B cell (primary cell): ENCODE data around the gene MAD2L2. TPM values are rescaled to one million over a fixed set of nuclear protein-coding genes. Genes with fewer than 3 reads are reported as not detected.

Experiments
- ATAC-seq: fragments of 200-7000 bp; cut with Tn5 transposase; one replicate; pipeline ENCODE4 v1.10.0; 2021; ENCODE audit warnings: low read depth, mild to moderate bottlenecking, moderate number of reproducible peaks, moderate library complexity
- CTCF ChIA-PET: fragments of 350-600 bp; sonication (Branson Sonifier 250); formaldehyde crosslinking; loops from one replicate; lab custom pipeline; 2021; ENCODE audit warnings: antibody characterized with exemption, inconsistent platforms; lab: Charles Lee
- POLR2A ChIA-PET: fragments of 350-600 bp; sonication (Branson Sonifier 250); formaldehyde crosslinking; loops from one replicate; lab custom pipeline; 2021; ENCODE audit warnings: antibody characterized with exemption; lab: Charles Lee
- DNase-seq: peaks from one replicate; pipeline ENCODE4 v3.0.0; 2013
- H2AFZ ChIP-seq: 2 replicates; pipeline ENCODE4 v1.6.1; 2012; ENCODE audit warnings: mild to moderate bottlenecking, low read depth, low read length; ENCODE audit not compliant: insufficient read depth, poor library complexity, severe bottlenecking
- H3K27ac ChIP-seq, 2 donors: 1 replicate in 1 of 2; 2 replicates in 1 of 2; pipeline ENCODE4 v1.5.1; 2012 to 2013; ENCODE audit warnings: low read length in 2 of 2, mild to moderate bottlenecking in 2 of 2, moderate library complexity in 1 of 2
- H3K27me3 ChIP-seq, 4 experiments: fragments of 200-600 bp in 1 of 4; sonication (generic) in 1 of 4; replicated peaks in 1 of 4; 1 replicate in 2 of 4; 2 replicates in 2 of 4; pipeline versions ENCODE4 v1.6.1 to v1.7.0; 2013 to 2016; ENCODE audit warnings: low read length in 3 of 4, mild to moderate bottlenecking in 2 of 4, mixed read lengths in 1 of 4, moderate library complexity in 1 of 4; ENCODE audit not compliant: insufficient read depth in 4 of 4, control insufficient read depth in 3 of 4; ENCODE audit errors: control extremely low read depth in 1 of 4
- H3K36me3 ChIP-seq, 2 experiments: replicated peaks in 1 of 2; 1 replicate in 1 of 2; 2 replicates in 1 of 2; pipeline versions ENCODE4 v1.6.1 to v1.7.1; 2013; ENCODE audit warnings: low read length in 1 of 2; ENCODE audit not compliant: insufficient read depth in 2 of 2, control insufficient read depth in 1 of 2; ENCODE audit errors: control extremely low read depth in 1 of 2, extremely low read depth in 1 of 2
- H3K4me1 ChIP-seq, 2 donors: fragments of 200-600 bp in 1 of 2; sonication (generic) in 1 of 2; 1 replicate in 1 of 2; 2 replicates in 1 of 2; pipeline versions ENCODE4 v1.5.1 to v1.6.1; 2013 to 2017; ENCODE audit warnings: low read length in 2 of 2; ENCODE audit not compliant: control insufficient read depth in 2 of 2, insufficient read depth in 2 of 2
- H3K4me2 ChIP-seq: replicated peaks from 2 replicates; pipeline ENCODE3; 2012; ENCODE audit warnings: mild to moderate bottlenecking, low read depth, low read length; ENCODE audit not compliant: poor library complexity, severe bottlenecking
- H3K4me3 ChIP-seq, 5 experiments: fragments of 200-600 bp in 1 of 5; sonication (generic) in 1 of 5; 1 replicate in 3 of 5; 2 replicates in 2 of 5; pipeline versions ENCODE4 v1.5.1 to v1.7.0; 2011 to 2016; ENCODE audit warnings: low read length in 4 of 5, mild to moderate bottlenecking in 4 of 5, low read depth in 2 of 5, control low read depth in 1 of 5, moderate library complexity in 1 of 5; ENCODE audit not compliant: insufficient read depth in 1 of 5; ENCODE audit errors: control extremely low read depth in 1 of 5, extremely low read depth in 1 of 5
- H3K79me2 ChIP-seq: fragments of 200-600 bp; sonication (generic); one replicate; pipeline ENCODE4 v1.6.0; 2016; ENCODE audit warnings: low read length; ENCODE audit not compliant: control insufficient read depth, insufficient read depth
- H3K9ac ChIP-seq: fragments of 200-600 bp; sonication (generic); 2 replicates; pipeline ENCODE4 v1.6.1; 2017; ENCODE audit warnings: mild to moderate bottlenecking, low read length, moderate library complexity
- H3K9me3 ChIP-seq, 3 donors: one replicate each; pipeline versions ENCODE4 v1.6.1 to v1.7.1; 2013; ENCODE audit warnings: low read length in 2 of 3; ENCODE audit not compliant: control insufficient read depth in 2 of 3, insufficient read depth in 1 of 3; ENCODE audit errors: control extremely low read depth in 1 of 3
- H4K20me1 ChIP-seq: 2 replicates; pipeline ENCODE4 v1.6.0; 2012; ENCODE audit warnings: mild to moderate bottlenecking, low read length; ENCODE audit not compliant: insufficient read depth, control insufficient read depth, poor library complexity, severe bottlenecking
- H3K27ac Mint-ChIP-seq: one replicate; pipeline ENCODE4 v1.8.0; 2021; ENCODE audit warnings: mixed read lengths
- H3K27me3 Mint-ChIP-seq: one replicate; pipeline ENCODE4 v1.8.0; 2021; ENCODE audit warnings: mixed read lengths
- H3K4me1 Mint-ChIP-seq: one replicate; pipeline ENCODE4 v1.8.0; 2021; ENCODE audit warnings: mixed read lengths
- H3K4me3 Mint-ChIP-seq: one replicate; pipeline ENCODE4 v1.8.0; 2021; ENCODE audit warnings: mixed read lengths
- H3K9me3 Mint-ChIP-seq: one replicate; pipeline ENCODE4 v1.8.0; 2022; ENCODE audit warnings: mixed read lengths; ENCODE audit not compliant: insufficient read depth
- WGBS: methylation state at CpG from one replicate; pipeline ENCODE4 v1.1.5; 2013; ENCODE audit warnings: missing lambda C conversion rate; ENCODE audit not compliant: insufficient coverage; 5-methylcytosine and 5-hydroxymethylcytosine counted together
- intact Hi-C: fragments of 100-400 bp; cut with micrococcal nuclease; formaldehyde crosslinking; loops from one replicate; pipeline ENCODE4 v1.10.0; 2022
- polyA plus RNA-seq: library from polyadenylated mRNA; depleted of rRNA; stranded (reverse); fragments of >200 nt; gene quantifications from 2 replicates; pipeline ENCODE4 v1.2.3, GENCODE V29; 2012
- total RNA-seq, 2 donors: library from RNA; stranded (reverse); fragments of 120-200 nt in 1 of 2; gene quantifications; 1 replicate in 1 of 2; 2 replicates in 1 of 2; pipeline versions ENCODE4 v1.2.3 to v1.2.4, GENCODE V29; 2013 to 2022
- TF ChIP-seq, protein P1 (sequence below): fragments of 200-600 bp; IDR thresholded peaks from one replicate; pipeline ENCODE4 v1.8.0; 2022; ENCODE audit warnings: antibody characterized with exemption, mild to moderate bottlenecking

The MAD2L2 gene
- total and polyA plus RNA-seq, 2 donors (not counting 1 experiment from before 2014, with no cell fraction given), result 29.0 to 42.2 TPM

DNA sequence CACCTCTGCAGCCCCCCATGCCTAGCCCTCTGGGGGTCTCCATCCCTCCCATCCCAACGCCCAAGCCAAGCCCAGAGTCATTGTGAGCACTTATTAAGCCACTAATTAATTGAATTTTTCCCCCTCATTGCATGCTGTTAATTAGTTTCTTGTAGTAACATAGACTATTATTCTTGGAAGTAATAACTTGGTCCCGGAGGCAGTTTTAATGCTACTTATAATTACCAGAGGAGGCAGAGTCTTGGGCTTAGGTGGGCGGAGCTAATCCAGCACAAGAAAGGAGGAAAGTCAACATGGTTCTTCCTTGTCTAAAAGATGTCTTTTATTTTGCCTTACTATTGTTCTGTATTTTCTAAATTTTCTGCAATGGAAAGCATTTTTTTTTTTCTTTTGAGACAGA lies 54.4 kb downstream of the MAD2L2 start:
- peaks cover 54% of the 10 kb centered on the region for H3K27me3 Mint-ChIP-seq

More for the DNA sequence above, 54.4 kb downstream of the MAD2L2 start:
- no peaks in the 10 kb centered on the region for H3K79me2 ChIP-seq
- no peaks in the 10 kb centered on the region for H3K9me3 Mint-ChIP-seq
- POLR2A ChIA-PET, result no interaction called here
- no peak overlapping the region for H3K27ac ChIP-seq
- CTCF ChIA-PET, result interaction anchor here (2.3 kb wide), 1 partner anchor 15 kb away, joined by 6 read pairs; no protein-coding TSS in a partner anchor
- H3K27me3 ChIP-seq, result peaks cover 0 to 23% (median 0%) of the 10 kb centered on the region in 4 experiments
- no peak overlapping the region for H3K27ac Mint-ChIP-seq
- ATAC-seq (no peak), DNase-seq (no peak)
- TF ChIP-seq, protein P1, sequence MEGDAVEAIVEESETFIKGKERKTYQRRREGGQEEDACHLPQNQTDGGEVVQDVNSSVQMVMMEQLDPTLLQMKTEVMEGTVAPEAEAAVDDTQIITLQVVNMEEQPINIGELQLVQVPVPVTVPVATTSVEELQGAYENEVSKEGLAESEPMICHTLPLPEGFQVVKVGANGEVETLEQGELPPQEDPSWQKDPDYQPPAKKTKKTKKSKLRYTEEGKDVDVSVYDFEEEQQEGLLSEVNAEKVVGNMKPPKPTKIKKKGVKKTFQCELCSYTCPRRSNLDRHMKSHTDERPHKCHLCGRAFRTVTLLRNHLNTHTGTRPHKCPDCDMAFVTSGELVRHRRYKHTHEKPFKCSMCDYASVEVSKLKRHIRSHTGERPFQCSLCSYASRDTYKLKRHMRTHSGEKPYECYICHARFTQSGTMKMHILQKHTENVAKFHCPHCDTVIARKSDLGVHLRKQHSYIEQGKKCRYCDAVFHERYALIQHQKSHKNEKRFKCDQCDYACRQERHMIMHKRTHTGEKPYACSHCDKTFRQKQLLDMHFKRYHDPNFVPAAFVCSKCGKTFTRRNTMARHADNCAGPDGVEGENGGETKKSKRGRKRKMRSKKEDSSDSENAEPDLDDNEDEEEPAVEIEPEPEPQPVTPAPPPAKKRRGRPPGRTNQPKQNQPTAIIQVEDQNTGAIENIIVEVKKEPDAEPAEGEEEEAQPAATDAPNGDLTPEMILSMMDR, result no peak
- no peaks in the 10 kb centered on the region for H4K20me1 ChIP-seq
- no peak overlapping the region for H3K4me3 Mint-ChIP-seq
- H3K9me3 ChIP-seq, result peaks cover 0 to 3% (median 0%) of the 10 kb centered on the region in 3 donors
- H3K4me3 ChIP-seq, result no peak overlapping the region
- no CpG with 5 or more reads among the region's 3 CpGs for WGBS
- intact Hi-C loops, result no loop called here
- H3K4me1 ChIP-seq, result no peaks in the 10 kb centered on the region
- no peaks in the 10 kb centered on the region for H3K4me1 Mint-ChIP-seq
- H2AFZ ChIP-seq, result no peak overlapping the region
- no peak overlapping the region for H3K9ac ChIP-seq
- no peaks in the 10 kb centered on the region for H3K36me3 ChIP-seq
- no peak overlapping the region for H3K4me2 ChIP-seq

Other genes with a start within 250 kb of the MAD2L2 start
- gene DISP3, start 202.0 kb downstream of the MAD2L2 start, total RNA-seq, result 1.6 and 2.3 TPM in 2 replicates
- 0.25 and 1.5 TPM in 2 replicates for gene DISP3, start 202.0 kb downstream of the MAD2L2 start, polyA plus RNA-seq
- gene FBXO2, start 26.7 kb downstream of the MAD2L2 start, total RNA-seq, result 9.6 and 10.7 TPM in 2 replicates
- gene FBXO2, start 26.7 kb downstream of the MAD2L2 start, polyA plus RNA-seq, result 9.3 and 9.6 TPM in 2 replicates
- 58.6 and 61.5 TPM in 2 replicates for gene FBXO44, start 26.3 kb downstream of the MAD2L2 start, total RNA-seq
- 88.8 and 101 TPM in 2 replicates for gene FBXO44, start 26.3 kb downstream of the MAD2L2 start, polyA plus RNA-seq
- gene FBXO6, start 16.9 kb downstream of the MAD2L2 start, total RNA-seq, result 8.5 and 8.7 TPM in 2 replicates
- 8.1 and 13.0 TPM in 2 replicates for gene FBXO6, start 16.9 kb downstream of the MAD2L2 start, polyA plus RNA-seq
- gene DRAXIN, start 10.6 kb upstream of the MAD2L2 start, total RNA-seq, result 0.30 and 0.41 TPM in 2 replicates
- gene DRAXIN, start 10.6 kb upstream of the MAD2L2 start, polyA plus RNA-seq, result 0.21 and 0.26 TPM in 2 replicates
- 18.3 and 20.2 TPM in 2 replicates for gene AGTRAP, start 55.0 kb upstream of the MAD2L2 start, total RNA-seq
- 37.5 and 44.9 TPM in 2 replicates for gene AGTRAP, start 55.0 kb upstream of the MAD2L2 start, polyA plus RNA-seq
- gene C1orf167, start 81.0 kb upstream of the MAD2L2 start, total RNA-seq, result not detected in 2 replicates
- 0.75 TPM in 1 of 2 replicates, not detected in the other for gene C1orf167, start 81.0 kb upstream of the MAD2L2 start, polyA plus RNA-seq
- 109 and 114 TPM in 2 replicates for gene MTHFR, start 124.8 kb upstream of the MAD2L2 start, total RNA-seq
- 35.8 and 39.3 TPM in 2 replicates for gene MTHFR, start 124.8 kb upstream of the MAD2L2 start, polyA plus RNA-seq
- gene CLCN6, start 125.0 kb upstream of the MAD2L2 start, total RNA-seq, result 99.8 and 105 TPM in 2 replicates
- 35.0 and 48.2 TPM in 2 replicates for gene CLCN6, start 125.0 kb upstream of the MAD2L2 start, polyA plus RNA-seq
- gene NPPA, start 166.6 kb upstream of the MAD2L2 start, total RNA-seq, result not detected in 2 replicates
- not detected in 2 replicates for gene NPPA, start 166.6 kb upstream of the MAD2L2 start, polyA plus RNA-seq
- not detected in 2 replicates for gene NPPB, start 177.8 kb upstream of the MAD2L2 start, total RNA-seq
- gene NPPB, start 177.8 kb upstream of the MAD2L2 start, polyA plus RNA-seq, result not detected in 2 replicates
- gene KIAA2013, start 245.3 kb upstream of the MAD2L2 start, total RNA-seq, result 46.1 and 48.5 TPM in 2 replicates
- 29.2 and 60.1 TPM in 2 replicates for gene KIAA2013, start 245.3 kb upstream of the MAD2L2 start, polyA plus RNA-seq